ENCODE results near the gene DHX16. TPM values are rescaled to one million over a fixed set of nuclear protein-coding genes. Genes with fewer than 3 reads are reported as not detected.
A peak's percentile ranks its signal among the peaks of the same experiment; 100 is the strongest.
"Not testable (repeated sequence)": the region's sequence is repeated elsewhere in the genome, so short reads cannot be mapped to it uniquely, and the experiment has no call there.

The DHX16 gene
- total RNA-seq (10 to 100 TPM; 10.9 to 16.2 (median 13.0) TPM), polyA plus RNA-seq (10 to 100 TPM; 41.1 to 44.4 TPM)

GRCh38 chr6:30672445-30673253 is at the start of gene DHX16:
DHX16 (minus strand) TSS chr6:30673006; CDS start chr6:30672841, 165 bp downstream.
- 0% methylated on average over 57 of the region's 57 CpGs for WGBS, 2 donors
- peak within 1 kb of the TSS in 3 of 4 donors; percentile 26 to 48 (median 28) for H3K27ac ChIP-seq
- peaks cover 5 to 13% (median 6%) of the 10 kb centered on the region in 3 donors for H3K4me1 ChIP-seq
- H3K27me3 ChIP-seq = no peaks in the 10 kb centered on the region
- ATAC-seq (peak; percentile 94 to 97 (median 96)), FAIRE-seq (peak; percentile 88), DNase-seq (peak; percentile 92 to 97 (median 95))
- intact Hi-C loops (cut with DNase I) = no loop called here
- peak; percentile 70 to 81 (median 76) for TF ChIP-seq CTCF (IDR thresholded peaks at IDR 0.05)
- peaks cover 0 to 13% (median 0%) of the 10 kb centered on the region in 3 donors for H3K36me3 ChIP-seq
- peak within 1 kb of the TSS; percentile 88 to 96 (median 92) for H3K4me3 ChIP-seq
- H3K9me3 ChIP-seq = no peaks in the 10 kb centered on the region

DNA sequence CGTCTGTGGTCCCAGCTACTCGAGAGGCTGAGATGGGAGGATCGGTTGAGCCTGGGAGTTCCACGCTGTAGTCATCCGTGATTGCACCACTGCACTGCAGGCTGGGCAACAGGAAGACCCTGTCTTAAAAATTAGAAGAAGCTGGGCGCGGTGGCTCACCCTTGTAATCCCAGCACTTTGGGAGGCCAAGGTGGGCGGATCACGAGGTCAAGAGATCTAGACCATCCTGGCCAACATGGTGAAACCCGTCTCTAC is 49.1 kb upstream of the DHX16 start:
- H3K9me3 ChIP-seq, ATAC-seq, FAIRE-seq, H3K27me3 ChIP-seq: not testable (repeated sequence)
- Histone ChIP-seq H3K4me1 (peaks cover 8 to 12% (median 8%) of the 10 kb centered on the region in 3 donors), H3K36me3 (peaks cover 0 to 24% (median 11%) of the 10 kb centered on the region in 3 donors), H3K4me3 (peak overlapping the region; percentile 63 to 84 (median 84)), H3K27ac (peak overlapping the region; percentile 45 to 97 (median 71))
- peak in 3 of 6 donors; percentile 25 to 51 (median 42) for DNase-seq
- 30 to 36% methylated on average over 10 of the region's 10 CpGs for WGBS, 2 donors
- intact Hi-C loops (cut with DNase I) = loop anchor here in 2 of 3 donors (2.0 to 10.0 kb wide), 3 partner anchors 40 to 177 kb away; no protein-coding TSS in a partner anchor

DNA sequence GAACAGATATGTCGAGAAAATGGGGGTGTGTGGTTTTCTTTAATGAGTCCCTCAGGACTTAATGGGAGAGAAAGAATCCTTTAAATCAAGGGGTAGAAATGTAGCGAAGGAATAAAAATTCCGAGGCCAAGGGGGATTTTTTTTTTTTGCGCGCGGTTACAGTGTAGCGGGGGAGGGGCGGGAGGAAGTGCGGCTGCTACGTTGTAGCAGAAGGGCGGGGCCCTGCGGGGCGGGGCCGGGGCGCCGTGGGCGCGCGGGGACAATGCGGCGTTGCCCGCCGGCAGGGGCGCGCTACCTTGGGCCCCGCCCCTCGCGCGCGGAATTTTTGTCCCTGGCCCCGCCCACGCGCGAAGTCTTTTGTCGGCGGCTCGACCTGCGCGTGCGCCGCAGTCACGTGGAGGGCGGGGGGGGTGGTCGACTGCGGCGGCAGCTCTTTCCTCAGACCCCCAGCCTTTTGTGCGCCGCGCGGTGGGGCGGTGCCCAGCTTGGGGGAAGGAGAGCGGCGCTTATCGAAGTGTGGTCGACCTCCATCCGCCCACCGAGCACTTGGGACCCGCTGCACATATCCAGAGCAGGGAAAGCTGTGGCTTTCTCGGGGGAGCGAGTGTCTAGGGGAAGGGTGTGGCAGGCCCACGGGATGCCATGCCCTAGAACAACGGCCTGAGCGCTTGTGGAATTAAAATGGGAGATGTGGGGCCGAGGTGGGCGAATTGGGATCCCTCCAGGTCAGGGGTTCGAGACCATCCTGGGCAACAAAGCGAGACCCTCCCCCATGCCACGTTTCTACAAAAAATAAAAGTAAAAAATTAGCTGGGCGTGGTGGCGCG is 48.6 kb upstream of the DHX16 start:
- intact Hi-C loops (cut with DNase I) = loop anchor here in 2 of 3 donors (2.0 to 10.0 kb wide), 3 partner anchors 39 to 177 kb away; no protein-coding TSS in a partner anchor
- peak in 3 of 4 donors; percentile 42 to 49 (median 47) for TF ChIP-seq CTCF (IDR thresholded peaks at IDR 0.05)
- ATAC-seq (peak; percentile 70 to 80 (median 74)), DNase-seq (peak; percentile 87 to 95 (median 92)), FAIRE-seq (no peak)
- Histone ChIP-seq H3K27me3 (no peaks in the 10 kb centered on the region), H3K4me1 (peaks cover 8 to 12% (median 8%) of the 10 kb centered on the region in 3 donors), H3K27ac (peak overlapping the region; percentile 79 to 97 (median 86)), H3K36me3 (peaks cover 0 to 24% (median 11%) of the 10 kb centered on the region in 3 donors), H3K4me3 (peak overlapping the region; percentile 63 to 84 (median 84)), H3K9me3 (no peaks in the 10 kb centered on the region)
- WGBS, 2 donors = 3 to 5% methylated on average over 60 to 71 of the region's 71 CpGs

GRCh38 chr6:30720738-30721197 is 48.0 kb upstream of the DHX16 start:
- Histone ChIP-seq H3K4me3 (peak overlapping the region; percentile 47 to 84 (median 84)), H3K4me1 (peaks cover 8 to 12% (median 8%) of the 10 kb centered on the region in 3 donors), H3K27ac (peak overlapping the region; percentile 79 to 97 (median 86)), H3K9me3 (no peaks in the 10 kb centered on the region), H3K36me3 (peaks cover 0 to 24% (median 11%) of the 10 kb centered on the region in 3 donors), H3K27me3 (no peaks in the 10 kb centered on the region)
- intact Hi-C loops (cut with DNase I) = loop anchor here in 2 of 3 donors (5.0 to 10.0 kb wide), 2 partner anchors 38 to 176 kb away; no protein-coding TSS in a partner anchor
- ATAC-seq (peak; percentile 17 to 35 (median 22)), DNase-seq (peak; percentile 70 to 80 (median 75)), FAIRE-seq (no peak)
- TF ChIP-seq CTCF (IDR thresholded peaks at IDR 0.05) = no peak
- WGBS, 2 donors = 0 to 1% methylated on average over 29 of the region's 29 CpGs
